Stimulated activated naive CD8-positive, alpha-beta T cell treated with anti-CD3 and anti-CD28 coated beads, Interleukin-15, Interleukin-2, amounts not matched to agents 100 ng/mL and 50 ng/mL, for 24 hours (primary cell): ENCODE results near the gene FAM72B.
"Not testable (repeated sequence)": the region's sequence is repeated elsewhere in the genome, so short reads cannot be mapped to it uniquely, and the experiment has no call there.

Source experiments
- H3K27ac Mint-ChIP-seq: one replicate; pipeline ENCODE4 v1.8.0; 2021; ENCODE audit warnings: mild to moderate bottlenecking, mixed read lengths
- H3K27me3 Mint-ChIP-seq: one replicate; pipeline ENCODE4 v1.8.0; 2021; ENCODE audit warnings: mixed read lengths
- H3K36me3 Mint-ChIP-seq: one replicate; pipeline ENCODE4 v1.8.0; 2021; ENCODE audit warnings: low read depth, mixed read lengths
- H3K4me1 Mint-ChIP-seq: one replicate; pipeline ENCODE4 v1.8.0; 2021; ENCODE audit warnings: low read depth, mixed read lengths
- H3K4me3 Mint-ChIP-seq: one replicate; pipeline ENCODE4 v1.8.0; 2021; ENCODE audit warnings: mild to moderate bottlenecking, mixed read lengths
- H3K9me3 Mint-ChIP-seq: one replicate; pipeline ENCODE4 v1.8.0; 2021; ENCODE audit warnings: mixed read lengths

The FAM72B gene

DNA sequence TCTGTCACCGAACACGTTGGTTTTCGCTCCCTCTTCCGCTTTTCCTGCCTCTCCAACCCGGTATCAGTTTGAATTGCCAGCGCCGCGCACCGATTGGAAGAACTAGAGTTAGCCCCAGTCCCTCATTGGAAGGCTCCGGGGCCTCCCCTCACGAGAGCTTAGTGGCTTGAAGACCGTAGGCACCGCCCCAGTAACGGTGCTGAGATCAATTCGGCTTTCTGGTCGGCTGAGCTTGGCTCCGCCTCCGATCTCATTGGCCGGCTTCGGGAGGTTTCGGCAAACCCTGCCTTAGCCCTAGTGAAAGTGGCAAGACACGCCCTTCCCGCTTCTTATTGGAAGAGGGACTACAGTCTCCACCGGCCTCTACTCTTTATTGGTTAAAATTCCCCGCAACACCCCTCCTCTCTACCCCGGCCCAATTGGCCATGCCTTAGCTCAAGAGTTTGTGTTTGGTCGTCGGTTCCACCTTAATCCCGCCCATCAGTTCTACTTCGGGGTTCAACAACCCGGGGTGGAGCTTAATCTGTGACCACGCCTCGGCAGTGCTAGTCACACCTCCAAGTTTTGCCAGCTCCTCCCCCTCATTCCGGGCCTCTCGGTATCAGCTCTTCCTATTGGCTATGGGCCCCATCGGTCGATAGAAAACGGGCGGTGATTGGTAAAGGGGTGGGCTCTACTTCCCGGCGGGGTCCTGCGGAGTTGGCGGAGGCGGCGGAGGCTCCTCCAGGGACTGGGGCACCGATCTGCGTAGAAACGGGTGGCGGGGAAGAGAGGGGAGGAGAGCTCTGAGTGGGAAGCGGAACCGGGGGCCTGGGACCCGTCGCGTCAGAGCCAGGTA lies at the start of gene FAM72B, which contains the start of gene SRGAP2C:
FAM72B (minus strand) TSS at position 51 of the 838 bp plus-strand sequence. CDS start 851 bp downstream, outside the sequence.
SRGAP2C (plus strand) TSS at position 686 of the 838 bp plus-strand sequence. CDS start 2,472 bp downstream, outside the sequence.
- Mint-ChIP-seq H3K4me3 (peak within 1 kb of the TSS; percentile 88), H3K27ac (peak within 1 kb of the TSS; percentile 81)
- H3K9me3 Mint-ChIP-seq, H3K36me3 Mint-ChIP-seq, H3K27me3 Mint-ChIP-seq, H3K4me1 Mint-ChIP-seq: not testable (repeated sequence)

DNA sequence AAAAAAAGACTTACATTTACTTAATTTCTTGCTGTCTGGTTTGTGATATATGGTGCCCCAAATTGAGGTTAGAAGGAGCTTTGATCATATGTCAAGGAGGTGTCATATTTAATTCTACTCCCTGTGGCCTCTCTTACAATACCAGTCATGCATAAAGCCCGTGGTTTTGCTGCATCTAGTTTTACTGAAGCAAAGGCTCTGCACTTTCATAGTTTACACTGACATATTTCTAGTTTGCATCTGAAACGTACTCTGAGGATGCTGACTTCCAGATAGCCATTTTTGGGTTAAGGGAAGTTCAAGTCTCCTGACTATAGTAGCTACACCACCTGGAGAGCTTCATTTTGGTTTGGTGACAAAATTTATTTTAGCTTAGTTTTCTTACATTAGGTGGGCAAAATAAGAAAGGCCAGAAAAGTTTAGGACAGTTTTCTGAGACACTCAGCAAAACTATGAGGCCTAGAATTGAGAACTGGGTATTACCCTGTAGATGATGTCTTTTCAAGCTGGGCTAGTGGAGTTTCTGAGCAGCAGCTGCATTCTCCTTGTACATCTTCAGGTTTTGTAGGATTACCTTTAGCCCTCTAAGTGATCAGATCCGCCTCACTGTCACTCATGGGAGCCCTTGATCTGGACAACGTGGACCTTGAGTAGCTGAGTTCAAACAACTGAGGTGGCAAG lies 48.4 kb upstream of the FAM72B start:
- not testable (repeated sequence) for H3K36me3 Mint-ChIP-seq, H3K27me3 Mint-ChIP-seq, H3K9me3 Mint-ChIP-seq, H3K4me3 Mint-ChIP-seq, H3K4me1 Mint-ChIP-seq, H3K27ac Mint-ChIP-seq

GRCh38 chr1:121230636-121231035 lies 46.5 kb upstream of the FAM72B start:
- H3K4me3 Mint-ChIP-seq, H3K9me3 Mint-ChIP-seq, H3K27me3 Mint-ChIP-seq, H3K4me1 Mint-ChIP-seq, H3K36me3 Mint-ChIP-seq, H3K27ac Mint-ChIP-seq: not testable (repeated sequence)

- H3K36me3 Mint-ChIP-seq, H3K9me3 Mint-ChIP-seq, H3K4me1 Mint-ChIP-seq, H3K4me3 Mint-ChIP-seq, H3K27me3 Mint-ChIP-seq, H3K27ac Mint-ChIP-seq: not testable (repeated sequence)
These were observed 43.6 kb upstream of the FAM72B start for GRCh38 chr1:121227544-121228330.

DNA sequence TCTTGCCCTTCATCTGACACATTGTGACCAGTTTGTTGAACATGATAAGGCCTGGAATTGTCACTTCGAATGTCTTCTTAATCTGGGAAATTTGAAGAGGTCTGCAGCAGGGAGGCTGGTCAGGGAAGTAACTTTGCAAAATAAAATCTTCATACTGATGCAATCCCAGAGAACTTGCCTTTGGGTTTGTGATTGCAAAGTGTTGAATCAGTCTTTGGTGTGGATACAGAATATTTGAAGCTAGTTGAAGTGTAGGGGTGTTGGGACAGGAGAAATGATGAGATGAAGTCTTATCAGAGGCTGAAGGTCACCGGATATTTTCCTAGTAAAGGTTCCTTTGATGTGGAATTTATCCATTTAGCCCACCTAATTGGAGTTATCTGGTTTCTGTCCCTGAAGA lies 42.8 kb upstream of the FAM72B start:
- H3K36me3 Mint-ChIP-seq, H3K27me3 Mint-ChIP-seq, H3K4me1 Mint-ChIP-seq, H3K9me3 Mint-ChIP-seq, H3K4me3 Mint-ChIP-seq, H3K27ac Mint-ChIP-seq: not testable (repeated sequence)

DNA sequence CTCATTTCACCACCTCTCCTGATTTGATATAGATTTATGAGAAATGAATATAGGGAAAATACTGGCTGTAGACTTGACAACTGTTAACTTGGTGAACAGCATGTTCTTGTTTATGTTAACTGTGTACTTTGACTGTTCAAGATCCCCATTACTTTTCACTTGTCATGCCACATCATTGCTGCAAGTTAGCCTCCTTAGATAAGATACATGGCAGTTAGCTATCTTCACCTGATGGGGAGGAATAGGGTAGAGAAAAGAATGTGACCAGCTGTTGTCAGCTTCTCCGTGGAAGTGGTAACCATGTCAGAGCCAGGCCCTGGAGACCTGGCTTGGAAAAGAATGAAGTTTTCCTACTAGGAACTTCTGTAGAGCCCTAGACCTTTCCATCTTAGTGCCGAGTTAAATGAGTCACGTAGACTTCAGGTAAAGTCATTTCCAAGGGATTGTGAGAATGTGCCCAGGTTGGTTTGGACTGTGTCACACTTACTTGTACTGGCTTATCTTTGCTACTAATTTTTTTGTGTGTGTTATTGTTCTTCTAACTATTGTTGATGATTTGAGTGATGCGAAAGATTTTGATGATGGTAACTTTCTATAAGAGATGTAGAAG lies 42.3 kb upstream of the FAM72B start:
- not testable (repeated sequence) for H3K27me3 Mint-ChIP-seq, H3K9me3 Mint-ChIP-seq, H3K4me1 Mint-ChIP-seq, H3K4me3 Mint-ChIP-seq, H3K27ac Mint-ChIP-seq, H3K36me3 Mint-ChIP-seq

DNA sequence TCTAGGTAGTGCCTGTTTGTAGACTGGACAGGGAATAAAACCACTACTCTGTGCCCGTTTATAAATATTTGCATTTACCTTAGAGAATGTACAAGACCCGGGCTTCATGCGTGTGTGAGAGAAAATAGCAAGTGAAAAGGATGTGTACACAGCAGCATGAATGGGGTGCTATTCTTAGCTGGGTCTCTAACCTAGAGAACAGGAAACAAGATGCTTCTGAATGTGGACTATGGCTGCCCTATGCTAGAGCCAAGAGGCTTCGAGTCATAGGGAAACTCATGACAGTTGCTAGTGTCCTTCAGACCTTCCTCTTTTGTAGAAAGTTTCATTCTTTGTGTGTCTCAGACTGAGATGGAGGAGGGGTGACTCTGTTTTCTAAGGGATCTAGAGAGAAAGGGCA lies 40.6 kb upstream of the FAM72B start:
- not testable (repeated sequence) for H3K4me3 Mint-ChIP-seq, H3K27me3 Mint-ChIP-seq, H3K36me3 Mint-ChIP-seq, H3K27ac Mint-ChIP-seq, H3K9me3 Mint-ChIP-seq, H3K4me1 Mint-ChIP-seq

DNA sequence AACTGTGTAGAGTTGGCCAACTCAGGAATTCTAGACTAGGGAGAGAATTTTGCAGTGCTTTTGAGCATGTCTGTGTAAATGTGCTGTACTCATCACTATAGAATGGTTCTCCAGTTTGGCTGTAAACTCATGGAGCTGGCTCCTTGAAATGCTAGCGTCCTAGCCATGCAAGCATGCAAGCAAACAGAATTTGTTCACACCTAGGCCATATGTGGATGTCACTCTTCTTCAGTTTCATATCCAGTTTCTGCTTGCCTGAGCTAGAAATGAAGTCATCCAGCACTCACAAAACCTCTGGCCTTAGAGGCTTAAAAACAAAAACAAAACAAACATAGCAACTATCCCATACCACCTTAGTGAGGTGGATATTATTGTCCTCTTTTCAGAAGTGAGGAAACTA lies 37.6 kb upstream of the FAM72B start:
- H3K36me3 Mint-ChIP-seq, H3K27me3 Mint-ChIP-seq, H3K27ac Mint-ChIP-seq, H3K4me1 Mint-ChIP-seq, H3K4me3 Mint-ChIP-seq, H3K9me3 Mint-ChIP-seq: not testable (repeated sequence)

DNA sequence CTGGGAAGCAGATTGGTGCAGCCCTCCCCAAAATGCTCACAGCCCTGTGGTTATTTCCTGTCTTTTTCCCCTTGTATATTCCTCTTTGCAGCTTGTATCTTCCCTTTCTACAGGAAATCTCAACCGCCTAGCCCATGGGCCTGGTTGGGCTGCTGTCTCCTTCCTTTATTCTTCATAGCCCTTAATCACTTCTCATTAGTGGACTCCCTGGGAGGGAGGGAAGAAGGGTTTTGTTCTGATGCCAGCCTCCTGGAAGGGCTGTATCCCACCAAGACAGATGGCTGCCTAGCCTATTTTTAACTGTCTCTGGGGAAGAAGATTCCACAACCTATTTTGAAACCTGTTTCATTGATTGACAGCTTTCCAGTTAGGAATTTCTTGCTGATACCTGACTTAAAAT lies 32.5 kb upstream of the FAM72B start:
- not testable (repeated sequence) for H3K27me3 Mint-ChIP-seq, H3K4me1 Mint-ChIP-seq, H3K4me3 Mint-ChIP-seq, H3K36me3 Mint-ChIP-seq, H3K9me3 Mint-ChIP-seq, H3K27ac Mint-ChIP-seq

- not testable (repeated sequence) for H3K9me3 Mint-ChIP-seq, H3K27ac Mint-ChIP-seq
These were observed 31.7 kb upstream of the FAM72B start for GRCh38 chr1:121215699-121216417.

DNA sequence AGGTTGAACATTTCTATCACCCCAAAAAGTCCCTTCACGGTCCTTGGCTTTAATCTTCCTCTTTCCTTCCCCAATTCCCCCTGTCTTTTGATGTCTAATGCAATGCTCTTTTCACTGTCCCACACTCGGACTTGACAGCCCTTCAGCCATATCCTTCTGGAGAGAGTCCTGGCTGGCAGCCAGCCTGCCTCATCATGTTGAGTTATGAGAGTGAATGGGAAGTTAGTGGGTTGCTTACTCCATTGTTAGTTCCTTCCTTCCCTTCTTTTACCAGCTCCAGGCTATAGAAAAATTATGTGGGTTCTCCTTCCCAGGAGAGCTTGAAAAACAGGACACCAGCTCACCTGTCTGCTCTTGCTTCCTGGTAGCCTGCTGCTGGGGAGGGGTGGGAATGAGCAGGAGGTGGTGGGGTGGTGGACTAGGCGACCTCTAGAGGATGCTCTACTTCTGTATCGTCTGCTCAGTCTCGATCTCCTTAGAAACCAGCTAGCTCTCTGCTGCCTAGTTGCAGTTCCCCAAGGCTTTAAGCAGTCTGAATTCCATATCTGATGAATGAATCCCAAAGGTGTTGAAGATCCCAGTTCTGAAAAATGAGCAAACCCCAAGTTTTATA lies 30.5 kb upstream of the FAM72B start:
- H3K4me3 Mint-ChIP-seq, H3K27ac Mint-ChIP-seq, H3K36me3 Mint-ChIP-seq, H3K4me1 Mint-ChIP-seq, H3K27me3 Mint-ChIP-seq, H3K9me3 Mint-ChIP-seq: not testable (repeated sequence)

More at GRCh38 chr1:121215699-121216417, 31.7 kb upstream of the FAM72B start:
- not testable (repeated sequence) for H3K36me3 Mint-ChIP-seq, H3K4me1 Mint-ChIP-seq, H3K27me3 Mint-ChIP-seq, H3K4me3 Mint-ChIP-seq

DNA sequence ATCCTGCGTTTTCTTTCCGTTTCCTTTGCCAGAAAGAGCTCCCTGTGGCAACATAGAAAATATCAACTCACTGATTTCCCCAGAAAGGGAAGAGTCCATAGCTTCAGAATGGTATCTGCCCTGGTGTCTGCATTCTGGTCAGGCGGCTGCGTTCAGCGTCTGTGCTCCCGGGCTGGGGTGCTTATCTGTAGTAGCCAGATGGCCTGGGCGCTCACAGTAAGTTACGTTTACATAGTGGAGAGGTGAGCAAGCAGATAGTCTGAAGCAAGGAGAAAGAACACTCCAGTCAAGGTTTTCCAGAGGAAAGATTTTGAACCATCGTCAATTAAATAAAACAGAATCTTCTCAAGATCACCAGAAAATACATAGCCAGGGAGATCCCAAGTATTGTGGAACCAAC lies 29.4 kb upstream of the FAM72B start:
- not testable (repeated sequence) for H3K9me3 Mint-ChIP-seq

GRCh38 chr1:121210778-121211177 lies 26.6 kb upstream of the FAM72B start:
- H3K9me3 Mint-ChIP-seq, H3K4me3 Mint-ChIP-seq, H3K27me3 Mint-ChIP-seq, H3K27ac Mint-ChIP-seq, H3K36me3 Mint-ChIP-seq, H3K4me1 Mint-ChIP-seq: not testable (repeated sequence)

More for the DNA sequence above, 29.4 kb upstream of the FAM72B start:
- not testable (repeated sequence) for H3K27ac Mint-ChIP-seq, H3K27me3 Mint-ChIP-seq, H3K4me3 Mint-ChIP-seq, H3K36me3 Mint-ChIP-seq, H3K4me1 Mint-ChIP-seq

- not testable (repeated sequence) for H3K36me3 Mint-ChIP-seq, H3K4me1 Mint-ChIP-seq, H3K27ac Mint-ChIP-seq, H3K9me3 Mint-ChIP-seq, H3K27me3 Mint-ChIP-seq, H3K4me3 Mint-ChIP-seq
These were observed 24.2 kb upstream of the FAM72B start for GRCh38 chr1:121208375-121208774.
